NCI-H345 treated with DMSO at 0.1 percent for 48 hours (cell line): ENCODE data around the gene CDC6.

Experiments used
- DNase-seq: peaks from one replicate; lab custom pipeline; 2025; ENCODE audit not compliant: unreplicated experiment; lab: John Stamatoyannopoulos, UW

CDC6 gene

DNA sequence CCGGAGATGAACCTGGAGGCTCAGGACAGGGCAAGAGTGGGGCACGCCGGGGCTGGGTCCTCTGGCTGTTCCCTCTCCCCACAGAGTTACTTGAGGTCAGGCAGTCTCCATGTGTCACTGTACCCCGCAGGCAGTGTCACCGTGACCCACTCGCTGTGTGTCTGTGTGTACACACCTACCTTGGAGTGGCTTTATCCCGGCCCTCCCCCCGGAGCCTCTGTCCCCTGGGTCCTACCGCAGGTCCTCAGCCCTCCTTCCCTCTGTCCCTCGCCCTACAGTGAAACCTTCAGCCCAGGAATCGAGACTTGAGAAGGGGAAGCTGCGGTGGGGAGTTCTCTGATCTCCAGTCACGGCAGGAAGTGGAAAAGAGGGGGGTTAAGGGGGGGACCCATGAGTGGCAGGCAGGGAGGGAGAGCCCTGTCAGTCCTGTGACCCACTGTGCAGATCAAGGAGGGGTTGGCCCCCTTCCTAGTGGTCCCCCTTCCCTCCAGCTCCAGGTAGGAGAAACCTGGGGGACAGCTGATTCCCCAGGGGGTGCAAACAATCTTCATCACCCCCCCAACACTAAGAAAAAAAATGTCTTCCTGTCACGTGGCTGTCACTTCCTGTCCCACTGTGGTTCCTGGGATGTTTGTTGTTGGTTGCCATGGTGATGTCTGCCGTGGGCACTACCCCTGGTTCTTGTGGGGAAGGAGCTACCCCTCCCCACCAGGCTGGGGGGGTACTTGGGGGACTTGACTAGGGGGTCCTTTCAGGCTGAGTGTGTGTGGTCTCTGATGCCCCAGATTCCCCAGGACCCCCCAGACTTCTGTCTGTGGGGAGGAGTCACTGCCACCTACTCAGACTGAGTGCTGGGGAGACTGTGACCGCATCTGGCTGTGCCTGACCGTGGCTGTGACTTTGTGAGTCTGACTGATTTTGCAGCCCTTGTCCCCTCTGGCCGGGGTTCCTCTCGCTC is 35.0 kb downstream of the CDC6 start:
- DNase-seq: peak; percentile 3

DNA sequence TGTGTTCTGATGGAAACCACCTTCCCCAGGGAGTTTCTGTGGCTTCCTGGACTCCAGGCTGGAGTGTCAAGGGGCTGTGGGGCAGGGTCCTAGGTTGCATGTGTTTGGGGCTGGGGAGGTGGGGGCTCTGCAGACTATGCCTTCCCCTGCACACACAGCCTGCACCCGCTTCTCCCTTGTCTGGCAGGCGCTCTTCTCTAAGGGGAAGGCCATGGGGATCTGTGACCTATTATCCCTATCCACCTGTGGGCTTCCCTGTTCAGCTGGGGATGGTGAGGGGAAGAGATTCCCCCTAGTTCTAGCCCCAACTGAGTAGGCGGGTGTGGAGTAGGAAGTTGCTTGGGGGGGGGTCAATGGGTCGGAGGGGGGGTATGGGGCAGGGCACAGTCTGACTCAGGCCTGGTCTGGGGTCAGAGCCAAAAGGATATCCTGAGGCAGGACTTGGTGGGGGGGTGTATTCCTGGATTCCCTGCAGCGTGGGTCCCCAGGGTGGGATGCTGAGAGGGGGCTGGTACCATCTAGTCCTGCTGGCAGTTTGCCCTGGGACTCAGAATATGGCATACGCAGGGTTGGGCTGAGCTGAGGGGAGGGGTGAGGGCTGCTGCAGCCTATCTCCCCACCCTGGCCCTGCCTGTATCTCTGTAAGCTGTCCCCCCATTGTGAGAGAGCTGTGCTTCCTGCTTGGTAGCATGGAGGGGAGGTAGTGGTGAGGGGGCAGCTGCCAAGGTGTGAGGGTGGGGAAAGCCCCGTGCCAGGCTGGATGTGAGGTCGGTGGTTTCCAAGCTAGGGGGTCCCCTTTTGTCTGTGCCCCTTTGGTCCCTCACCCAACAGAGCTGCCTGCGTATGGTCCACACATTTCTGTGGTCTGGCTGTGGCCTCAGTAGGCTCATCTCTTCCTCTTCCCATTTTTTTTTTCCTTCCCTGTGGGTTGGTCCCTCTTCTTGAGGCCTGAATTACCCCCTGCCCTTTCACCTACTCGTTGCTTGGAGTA is 36.0 kb downstream of the CDC6 start:
- DNase-seq: no peak

- DNase-seq: no peak
Measured at GRCh38 chr17:40325156-40326013, 37.7 kb downstream of the CDC6 start.

DNA sequence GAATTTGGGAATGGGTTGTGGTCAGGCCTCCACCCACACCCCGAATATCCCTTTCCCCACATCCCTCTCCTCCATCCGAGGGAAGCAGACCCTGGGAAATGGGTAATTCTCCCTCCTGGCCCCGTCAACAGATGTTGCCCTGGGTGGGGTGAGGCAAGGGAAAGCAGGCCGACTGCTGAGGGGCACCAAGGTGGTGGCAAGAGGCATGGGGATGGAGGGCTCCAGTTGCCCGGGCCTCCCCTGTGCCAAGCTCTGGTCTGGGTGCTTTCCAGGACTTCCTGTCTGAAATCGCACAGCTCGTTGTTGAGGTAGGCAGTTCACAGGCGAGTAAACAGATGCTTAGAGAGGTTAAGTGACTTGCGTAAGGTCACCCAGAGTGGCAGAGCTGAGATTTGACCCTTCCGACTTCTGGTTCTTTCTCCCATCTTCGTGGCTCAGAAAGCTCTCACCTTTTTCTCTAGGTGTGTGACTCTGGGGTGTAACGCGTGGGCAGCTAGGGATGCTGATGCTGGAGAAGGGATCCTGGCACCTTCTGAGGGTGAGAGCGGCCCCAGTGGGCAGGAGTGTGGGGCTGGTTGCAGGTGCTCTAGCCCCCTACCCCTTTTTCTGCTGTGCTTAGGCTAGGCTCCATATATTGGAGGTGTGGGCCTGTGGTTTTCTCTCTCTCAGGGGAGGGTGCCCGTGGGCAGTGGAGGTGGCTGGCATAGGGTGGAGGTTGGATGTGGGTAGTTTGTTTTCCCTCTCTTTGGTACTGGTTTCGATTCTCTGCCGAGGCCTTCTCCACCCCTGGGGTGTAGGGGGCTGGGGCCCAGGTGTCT is 38.5 kb downstream of the CDC6 start:
- no peak for DNase-seq

- no peak for DNase-seq
Measured at GRCh38 chr17:40326832-40327199, 39.1 kb downstream of the CDC6 start.

DNA sequence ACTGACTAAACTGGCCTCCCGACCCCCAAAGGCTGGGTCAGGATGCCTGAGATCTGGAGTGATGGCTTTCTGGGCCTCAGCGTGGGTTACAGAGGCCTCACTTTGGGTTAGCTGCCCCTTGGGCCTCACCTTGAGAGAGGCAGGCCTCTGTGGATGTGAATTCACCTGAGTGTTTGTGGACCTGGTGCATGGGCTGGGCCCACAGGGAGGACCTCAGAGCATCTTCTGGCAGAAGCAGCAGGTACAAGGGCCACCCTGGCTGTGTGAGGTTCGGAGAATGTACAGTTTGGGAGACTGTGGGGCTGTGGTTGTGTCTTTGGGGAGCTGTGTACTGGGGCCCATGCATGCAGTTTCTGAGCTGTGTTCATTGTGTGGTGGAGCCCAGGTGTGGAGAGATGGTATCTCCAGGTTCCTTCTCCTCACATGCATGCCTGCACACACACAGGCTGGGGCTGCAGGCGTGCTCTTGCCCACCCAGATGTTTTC is 39.6 kb downstream of the CDC6 start:
- DNase-seq: no peak

DNA sequence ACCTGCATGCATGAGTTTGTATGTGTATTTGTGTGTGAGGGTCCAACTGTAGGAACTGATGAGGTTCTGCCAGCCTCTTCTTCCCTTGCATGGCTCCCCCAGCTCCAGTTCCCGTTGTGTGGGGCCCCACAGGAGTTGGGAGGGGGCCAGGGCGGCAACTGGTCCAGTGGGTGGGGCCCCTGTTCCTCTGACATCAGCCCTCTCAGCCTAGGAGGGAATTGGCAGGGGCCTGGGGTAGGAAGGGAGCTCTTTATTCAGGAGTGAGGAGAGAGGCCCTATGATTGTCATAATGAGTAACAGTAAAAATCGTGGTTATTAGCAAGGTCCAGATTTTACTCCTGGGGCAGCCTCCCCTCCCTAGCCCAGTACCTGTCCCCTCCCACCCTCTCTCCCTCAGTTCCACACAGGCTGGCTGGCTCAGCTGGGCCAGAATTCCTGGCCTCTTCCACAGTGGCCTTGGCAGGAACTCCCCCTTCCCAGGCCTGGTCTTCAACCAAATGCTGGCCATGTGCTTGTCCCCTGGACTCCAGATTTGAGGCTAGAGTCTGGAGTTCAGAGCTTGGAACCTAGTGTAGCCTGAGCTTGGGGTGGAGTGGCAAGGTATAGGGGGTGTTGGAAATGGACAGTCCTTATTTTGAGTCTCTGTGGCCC is 40.2 kb downstream of the CDC6 start:
- DNase-seq: no peak

DNA sequence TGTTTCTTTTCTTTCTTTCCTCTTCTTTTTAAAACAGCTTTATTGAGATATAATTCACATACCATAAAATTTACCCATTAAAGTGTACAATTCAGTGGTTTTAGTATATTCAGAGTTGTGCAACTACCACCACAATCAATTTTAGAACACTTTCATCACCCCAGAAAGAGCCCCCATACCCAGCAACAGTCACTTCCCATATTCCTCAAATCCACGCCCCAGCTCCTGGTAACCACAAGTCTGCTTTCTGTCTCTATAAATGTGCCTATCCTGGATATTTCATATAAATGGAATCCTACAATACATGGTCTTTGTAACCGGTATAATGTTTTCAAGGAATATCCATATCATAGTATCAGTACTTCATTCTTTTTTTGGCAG is 40.7 kb downstream of the CDC6 start:
- DNase-seq: no peak

DNA sequence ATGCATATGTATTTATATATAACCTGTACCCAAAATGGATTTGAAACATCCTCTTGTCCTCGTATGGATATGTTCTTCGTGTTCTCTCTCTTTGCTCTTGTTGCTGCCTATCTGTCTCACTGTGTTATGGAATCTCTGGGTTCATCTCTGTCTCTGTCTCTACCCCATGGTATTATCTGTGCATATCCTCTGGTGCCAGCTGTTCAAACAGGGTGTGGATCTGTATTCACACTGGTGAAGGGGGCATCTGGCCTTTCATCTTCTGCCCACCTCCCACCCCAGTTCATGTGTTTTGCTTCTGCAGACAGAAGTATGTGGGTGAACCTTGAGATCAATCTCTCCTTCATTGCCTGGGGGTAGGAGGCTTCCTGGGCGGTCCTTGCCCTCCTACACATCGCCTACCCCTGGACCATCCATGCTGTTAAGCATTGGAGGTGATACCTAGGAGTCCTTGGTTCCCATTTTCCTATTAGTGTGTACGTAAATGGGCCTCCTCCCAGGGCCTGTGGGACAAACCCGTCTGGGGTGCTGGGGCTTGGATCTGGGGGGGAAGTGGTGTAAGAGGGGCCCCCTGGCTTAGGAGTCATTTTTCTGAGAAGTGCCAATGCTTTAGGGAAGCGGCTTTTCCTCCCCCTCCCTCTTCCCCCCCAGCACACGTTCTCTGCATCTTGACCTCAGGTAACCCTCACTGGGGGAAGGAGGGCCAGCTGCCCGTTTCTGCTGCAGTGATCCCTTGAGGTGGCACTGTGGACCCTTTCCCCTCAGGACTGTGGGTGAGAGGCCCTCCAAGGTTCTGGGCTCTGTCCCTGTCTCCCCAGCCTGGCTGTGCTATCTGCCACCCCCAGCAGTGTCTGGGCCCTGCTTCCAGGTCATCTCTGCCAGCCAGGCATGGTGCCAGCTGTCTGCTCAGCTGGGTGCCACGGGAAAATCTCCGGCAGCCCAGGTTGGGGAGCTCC is 42.4 kb downstream of the CDC6 start:
- peak; percentile 20 for DNase-seq

- no peak for DNase-seq
Measured at GRCh38 chr17:40330850-40331470, 43.3 kb downstream of the CDC6 start.

- no peak for DNase-seq
Measured at GRCh38 chr17:40331743-40332641, 44.3 kb downstream of the CDC6 start.

- DNase-seq: no peak
Measured at GRCh38 chr17:40333781-40334448, 46.2 kb downstream of the CDC6 start.

GRCh38 chr17:40335620-40336019 is 47.9 kb downstream of the CDC6 start:
- no peak for DNase-seq

- no peak for DNase-seq
Measured at GRCh38 chr17:40337351-40337750, 49.7 kb downstream of the CDC6 start.

- DNase-seq: no peak
Measured at GRCh38 chr17:40338058-40338457, 50.4 kb downstream of the CDC6 start.
